SK-N-SH treated with all-trans-retinoic acid at 6 μM for 48 hours (cell line): ENCODE data around the gene MALRD1.
"Not testable (repeated sequence)": the region's sequence is repeated elsewhere in the genome, so short reads cannot be mapped to it uniquely, and the experiment has no call there.

Experiments used
- ATAC-seq: fragments of 200-7000 bp; cut with Tn5 transposase; 3 replicates; pipeline ENCODE4 v1.9.1; 2020; ENCODE audit warnings: mild to moderate bottlenecking, moderate library complexity
- ARNTL ChIP-seq: fragments of 450-650 bp; formaldehyde crosslinking; IDR thresholded peaks from 2 replicates; pipeline ENCODE4 v1.5.0; 2020; ENCODE audit warnings: low read depth, mild to moderate bottlenecking, moderate library complexity, borderline replicate concordance
- BACH2 ChIP-seq: fragments of 250-450 bp; sonication (Bioruptor Pico); IDR thresholded peaks from 2 replicates; pipeline ENCODE4 v1.9.0; 2021; ENCODE audit warnings: mild to moderate bottlenecking, borderline replicate concordance
- CSDC2 ChIP-seq: fragments of 250-450 bp; sonication (Bioruptor Pico); IDR thresholded peaks from 2 replicates; pipeline ENCODE4 v1.5.0; 2020; ENCODE audit warnings: mild to moderate bottlenecking, moderate library complexity
- ESRRG ChIP-seq: fragments of 250-450 bp; sonication (Bioruptor Pico); IDR thresholded peaks from 2 replicates; pipeline ENCODE4 v1.6.1; 2021; ENCODE audit warnings: mild to moderate bottlenecking
- ISL1 ChIP-seq: fragments of 250-450 bp; sonication (Bioruptor Pico); IDR thresholded peaks from 2 replicates; pipeline ENCODE4 v2.1.2; 2022; ENCODE audit warnings: mild to moderate bottlenecking, moderate library complexity
- OSR1 ChIP-seq: fragments of 250-450 bp; sonication (Bioruptor Pico); IDR thresholded peaks from 2 replicates; pipeline ENCODE4 v1.8.0; 2022; ENCODE audit warnings: moderate library complexity, mild to moderate bottlenecking, inconsistent platforms
- RARB ChIP-seq: fragments of 250-450 bp; sonication (Bioruptor Pico); IDR thresholded peaks from 2 replicates; pipeline ENCODE4 v1.8.0; 2021; ENCODE audit warnings: mild to moderate bottlenecking, moderate library complexity
- SNAI2 ChIP-seq: fragments of 250-450 bp; sonication (Bioruptor Pico); IDR thresholded peaks from 2 replicates; pipeline ENCODE4 v1.5.0; 2020; ENCODE audit warnings: mild to moderate bottlenecking, moderate library complexity
- TCF4 ChIP-seq: fragments of 250-450 bp; sonication (Bioruptor Pico); IDR thresholded peaks from 2 replicates; pipeline ENCODE4 v1.8.0; 2021; ENCODE audit warnings: mild to moderate bottlenecking, moderate library complexity, borderline replicate concordance
- TOX ChIP-seq: fragments of 250-450 bp; sonication (Bioruptor Pico); IDR thresholded peaks from 2 replicates; pipeline ENCODE4 v1.8.0; 2021; ENCODE audit warnings: mild to moderate bottlenecking, moderate library complexity, borderline replicate concordance
- ZC3H10 ChIP-seq: fragments of 250-450 bp; sonication (Bioruptor Pico); IDR thresholded peaks from 2 replicates; pipeline ENCODE4 v1.5.1; 2021; ENCODE audit warnings: mild to moderate bottlenecking, moderate library complexity
- ZFP3 ChIP-seq: fragments of 250-450 bp; sonication (Bioruptor Pico); IDR thresholded peaks from 2 replicates; pipeline ENCODE4 v1.5.0; 2020; ENCODE audit warnings: mild to moderate bottlenecking, moderate library complexity
- ZFP30 ChIP-seq: fragments of 450-650 bp; formaldehyde crosslinking; IDR thresholded peaks from 2 replicates; pipeline ENCODE4 v1.5.0; 2022; ENCODE audit warnings: mild to moderate bottlenecking, moderate library complexity
- ZNF565 ChIP-seq: fragments of 450-650 bp; formaldehyde crosslinking; conservative IDR thresholded peaks from 2 replicates; pipeline ENCODE4 v1.5.0; 2020; ENCODE audit warnings: low read depth, mild to moderate bottlenecking, moderate library complexity
- ZNF70 ChIP-seq: fragments of 450-650 bp; formaldehyde crosslinking; IDR thresholded peaks from 2 replicates; pipeline ENCODE4 v1.5.0; 2020; ENCODE audit warnings: mild to moderate bottlenecking, moderate library complexity
- ZNF8 ChIP-seq: fragments of 450-650 bp; formaldehyde crosslinking; IDR thresholded peaks from 2 replicates; pipeline ENCODE4 v1.5.0; 2020; ENCODE audit warnings: mild to moderate bottlenecking, moderate library complexity
- TF ChIP-seq, protein P1 (sequence below): fragments of 250-450 bp; sonication (Bioruptor Pico); IDR thresholded peaks from 2 replicates; pipeline ENCODE4 v1.5.1; 2020; ENCODE audit warnings: low read depth, mild to moderate bottlenecking, moderate library complexity
- TF ChIP-seq, protein P2 (sequence below): fragments of 250-450 bp; sonication (Bioruptor Pico); IDR thresholded peaks from 2 replicates; pipeline ENCODE4 v1.5.1; 2021; ENCODE audit warnings: mild to moderate bottlenecking, moderate library complexity
- TF ChIP-seq, protein P3 (sequence below): fragments of 250-450 bp; sonication (Bioruptor Pico); IDR thresholded peaks from 2 replicates; pipeline ENCODE4 v1.8.0; 2021; ENCODE audit warnings: low read depth, mild to moderate bottlenecking, moderate library complexity, borderline replicate concordance
- TF ChIP-seq, protein P4 (sequence below): fragments of 250-450 bp; sonication (Bioruptor Pico); IDR thresholded peaks from 2 replicates; pipeline ENCODE4 v1.8.0; 2020; ENCODE audit warnings: mild to moderate bottlenecking, moderate library complexity, borderline replicate concordance
- TF ChIP-seq, protein P5 (sequence below): fragments of 250-450 bp; sonication (Bioruptor Pico); IDR thresholded peaks from 2 replicates; pipeline ENCODE4 v1.5.0; 2020; ENCODE audit warnings: mild to moderate bottlenecking, moderate library complexity

Gene MALRD1

DNA sequence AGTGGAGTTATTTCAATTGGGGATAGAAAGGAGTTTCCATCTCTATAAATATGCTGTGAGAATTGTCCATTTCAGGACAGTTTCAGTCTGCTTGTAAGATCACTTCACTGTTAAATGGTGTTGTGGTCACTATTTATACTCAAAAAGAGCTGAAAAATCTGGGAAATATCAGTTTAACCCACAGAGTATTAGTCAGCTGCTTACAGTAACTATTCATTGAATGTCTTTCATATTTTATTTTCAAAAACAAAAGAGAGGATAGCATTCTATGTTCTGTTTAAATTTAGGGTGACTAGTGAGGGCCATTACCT is 682.3 kb downstream of the MALRD1 start:
- ATAC-seq: peak; percentile 71
- TF ChIP-seq ZNF565 (CRISPR knock-in tag) (no peak), ZFP30 (CRISPR knock-in tag) (no peak), ZNF70 (CRISPR knock-in tag) (no peak), OSR1 (no peak), ZFP3 (no peak), ISL1 (CRISPR knock-in tag) (no peak), ZNF8 (CRISPR knock-in tag) (no peak), ESRRG (CRISPR knock-in tag) (no peak), RARB (CRISPR knock-in tag) (no peak), SNAI2 (CRISPR knock-in tag) (no peak), TCF4 (no peak), BACH2 (CRISPR knock-in tag) (no peak), CSDC2 (no peak), ARNTL (CRISPR knock-in tag) (no peak), TOX (CRISPR knock-in tag) (no peak)
- TF ChIP-seq, protein P1, sequence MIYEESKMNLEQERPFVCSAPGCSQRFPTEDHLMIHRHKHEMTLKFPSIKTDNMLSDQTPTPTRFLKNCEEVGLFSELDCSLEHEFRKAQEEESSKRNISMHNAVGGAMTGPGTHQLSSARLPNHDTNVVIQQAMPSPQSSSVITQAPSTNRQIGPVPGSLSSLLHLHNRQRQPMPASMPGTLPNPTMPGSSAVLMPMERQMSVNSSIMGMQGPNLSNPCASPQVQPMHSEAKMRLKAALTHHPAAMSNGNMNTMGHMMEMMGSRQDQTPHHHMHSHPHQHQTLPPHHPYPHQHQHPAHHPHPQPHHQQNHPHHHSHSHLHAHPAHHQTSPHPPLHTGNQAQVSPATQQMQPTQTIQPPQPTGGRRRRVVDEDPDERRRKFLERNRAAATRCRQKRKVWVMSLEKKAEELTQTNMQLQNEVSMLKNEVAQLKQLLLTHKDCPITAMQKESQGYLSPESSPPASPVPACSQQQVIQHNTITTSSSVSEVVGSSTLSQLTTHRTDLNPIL (CRISPR knock-in tag): no peak
- TF ChIP-seq, protein P2, sequence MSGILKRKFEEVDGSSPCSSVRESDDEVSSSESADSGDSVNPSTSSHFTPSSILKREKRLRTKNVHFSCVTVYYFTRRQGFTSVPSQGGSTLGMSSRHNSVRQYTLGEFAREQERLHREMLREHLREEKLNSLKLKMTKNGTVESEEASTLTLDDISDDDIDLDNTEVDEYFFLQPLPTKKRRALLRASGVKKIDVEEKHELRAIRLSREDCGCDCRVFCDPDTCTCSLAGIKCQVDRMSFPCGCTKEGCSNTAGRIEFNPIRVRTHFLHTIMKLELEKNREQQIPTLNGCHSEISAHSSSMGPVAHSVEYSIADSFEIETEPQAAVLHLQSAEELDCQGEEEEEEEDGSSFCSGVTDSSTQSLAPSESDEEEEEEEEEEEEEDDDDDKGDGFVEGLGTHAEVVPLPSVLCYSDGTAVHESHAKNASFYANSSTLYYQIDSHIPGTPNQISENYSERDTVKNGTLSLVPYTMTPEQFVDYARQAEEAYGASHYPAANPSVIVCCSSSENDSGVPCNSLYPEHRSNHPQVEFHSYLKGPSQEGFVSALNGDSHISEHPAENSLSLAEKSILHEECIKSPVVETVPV (CRISPR knock-in tag): no peak
- TF ChIP-seq, protein P3, sequence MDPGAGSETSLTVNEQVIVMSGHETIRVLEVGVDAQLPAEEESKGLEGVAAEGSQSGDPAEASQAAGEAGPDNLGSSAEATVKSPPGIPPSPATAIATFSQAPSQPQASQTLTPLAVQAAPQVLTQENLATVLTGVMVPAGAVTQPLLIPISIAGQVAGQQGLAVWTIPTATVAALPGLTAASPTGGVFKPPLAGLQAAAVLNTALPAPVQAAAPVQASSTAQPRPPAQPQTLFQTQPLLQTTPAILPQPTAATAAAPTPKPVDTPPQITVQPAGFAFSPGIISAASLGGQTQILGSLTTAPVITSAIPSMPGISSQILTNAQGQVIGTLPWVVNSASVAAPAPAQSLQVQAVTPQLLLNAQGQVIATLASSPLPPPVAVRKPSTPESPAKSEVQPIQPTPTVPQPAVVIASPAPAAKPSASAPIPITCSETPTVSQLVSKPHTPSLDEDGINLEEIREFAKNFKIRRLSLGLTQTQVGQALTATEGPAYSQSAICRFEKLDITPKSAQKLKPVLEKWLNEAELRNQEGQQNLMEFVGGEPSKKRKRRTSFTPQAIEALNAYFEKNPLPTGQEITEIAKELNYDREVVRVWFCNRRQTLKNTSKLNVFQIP: no peak
- TF ChIP-seq, protein P4, sequence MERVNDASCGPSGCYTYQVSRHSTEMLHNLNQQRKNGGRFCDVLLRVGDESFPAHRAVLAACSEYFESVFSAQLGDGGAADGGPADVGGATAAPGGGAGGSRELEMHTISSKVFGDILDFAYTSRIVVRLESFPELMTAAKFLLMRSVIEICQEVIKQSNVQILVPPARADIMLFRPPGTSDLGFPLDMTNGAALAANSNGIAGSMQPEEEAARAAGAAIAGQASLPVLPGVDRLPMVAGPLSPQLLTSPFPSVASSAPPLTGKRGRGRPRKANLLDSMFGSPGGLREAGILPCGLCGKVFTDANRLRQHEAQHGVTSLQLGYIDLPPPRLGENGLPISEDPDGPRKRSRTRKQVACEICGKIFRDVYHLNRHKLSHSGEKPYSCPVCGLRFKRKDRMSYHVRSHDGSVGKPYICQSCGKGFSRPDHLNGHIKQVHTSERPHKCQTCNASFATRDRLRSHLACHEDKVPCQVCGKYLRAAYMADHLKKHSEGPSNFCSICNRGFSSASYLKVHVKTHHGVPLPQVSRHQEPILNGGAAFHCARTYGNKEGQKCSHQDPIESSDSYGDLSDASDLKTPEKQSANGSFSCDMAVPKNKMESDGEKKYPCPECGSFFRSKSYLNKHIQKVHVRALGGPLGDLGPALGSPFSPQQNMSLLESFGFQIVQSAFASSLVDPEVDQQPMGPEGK: no peak
- TF ChIP-seq, protein P5, sequence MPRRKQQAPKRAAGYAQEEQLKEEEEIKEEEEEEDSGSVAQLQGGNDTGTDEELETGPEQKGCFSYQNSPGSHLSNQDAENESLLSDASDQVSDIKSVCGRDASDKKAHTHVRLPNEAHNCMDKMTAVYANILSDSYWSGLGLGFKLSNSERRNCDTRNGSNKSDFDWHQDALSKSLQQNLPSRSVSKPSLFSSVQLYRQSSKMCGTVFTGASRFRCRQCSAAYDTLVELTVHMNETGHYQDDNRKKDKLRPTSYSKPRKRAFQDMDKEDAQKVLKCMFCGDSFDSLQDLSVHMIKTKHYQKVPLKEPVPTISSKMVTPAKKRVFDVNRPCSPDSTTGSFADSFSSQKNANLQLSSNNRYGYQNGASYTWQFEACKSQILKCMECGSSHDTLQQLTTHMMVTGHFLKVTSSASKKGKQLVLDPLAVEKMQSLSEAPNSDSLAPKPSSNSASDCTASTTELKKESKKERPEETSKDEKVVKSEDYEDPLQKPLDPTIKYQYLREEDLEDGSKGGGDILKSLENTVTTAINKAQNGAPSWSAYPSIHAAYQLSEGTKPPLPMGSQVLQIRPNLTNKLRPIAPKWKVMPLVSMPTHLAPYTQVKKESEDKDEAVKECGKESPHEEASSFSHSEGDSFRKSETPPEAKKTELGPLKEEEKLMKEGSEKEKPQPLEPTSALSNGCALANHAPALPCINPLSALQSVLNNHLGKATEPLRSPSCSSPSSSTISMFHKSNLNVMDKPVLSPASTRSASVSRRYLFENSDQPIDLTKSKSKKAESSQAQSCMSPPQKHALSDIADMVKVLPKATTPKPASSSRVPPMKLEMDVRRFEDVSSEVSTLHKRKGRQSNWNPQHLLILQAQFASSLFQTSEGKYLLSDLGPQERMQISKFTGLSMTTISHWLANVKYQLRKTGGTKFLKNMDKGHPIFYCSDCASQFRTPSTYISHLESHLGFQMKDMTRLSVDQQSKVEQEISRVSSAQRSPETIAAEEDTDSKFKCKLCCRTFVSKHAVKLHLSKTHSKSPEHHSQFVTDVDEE: no peak

DNA sequence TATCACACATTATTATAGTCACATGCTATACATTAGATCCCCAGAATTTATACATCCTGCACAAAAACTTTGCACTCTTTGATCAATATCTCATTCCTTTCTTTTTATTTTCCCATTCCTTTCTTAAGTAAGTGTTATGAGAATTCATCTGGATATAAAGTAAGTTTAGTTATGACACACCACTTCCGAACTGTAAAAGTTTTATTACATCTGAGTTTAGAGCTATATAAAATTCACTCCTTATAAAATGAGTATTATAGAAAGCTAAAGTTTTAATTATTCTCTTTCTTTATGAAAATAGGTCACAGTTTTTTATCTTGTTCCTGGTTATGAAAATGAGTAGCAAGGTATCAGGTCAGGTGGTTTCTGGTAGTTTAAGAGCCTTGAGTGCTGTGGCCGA is 683.0 kb downstream of the MALRD1 start:
- TF ChIP-seq OSR1 (no peak), ZC3H10 (CRISPR knock-in tag) (no peak), RARB (CRISPR knock-in tag) (no peak), ZFP3 (no peak), ESRRG (CRISPR knock-in tag) (no peak), BACH2 (CRISPR knock-in tag) (no peak)
- ATAC-seq: no peak

DNA sequence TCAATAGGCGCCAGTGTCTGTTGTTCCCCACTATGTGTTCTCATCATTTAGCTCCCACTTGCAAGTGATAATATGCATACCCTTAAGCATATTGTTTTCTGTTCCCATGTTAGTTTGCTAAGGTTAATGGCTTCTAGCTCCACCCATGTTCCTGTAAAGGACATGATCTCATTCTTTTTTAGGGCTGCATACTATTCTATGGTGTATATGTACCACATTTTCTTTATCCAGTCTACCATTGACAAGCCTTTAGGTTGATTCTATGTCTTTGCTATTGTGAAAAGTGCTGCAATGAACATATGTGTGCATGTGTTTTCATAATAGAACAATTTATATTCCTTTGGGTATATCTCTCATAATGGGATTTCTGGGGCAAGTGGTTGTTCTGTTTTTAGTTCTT is 689.8 kb downstream of the MALRD1 start:
- no peak for ATAC-seq
- no peak for TF ChIP-seq CSDC2
- TF ChIP-seq, protein P2 (CRISPR knock-in tag): no peak
- TF ChIP-seq ESRRG (CRISPR knock-in tag): no peak
- no peak for TF ChIP-seq ARNTL (CRISPR knock-in tag)
- TF ChIP-seq ZNF565 (CRISPR knock-in tag): no peak
- TF ChIP-seq ZNF70 (CRISPR knock-in tag): no peak
- TF ChIP-seq RARB (CRISPR knock-in tag): no peak
- peak; percentile 74 for TF ChIP-seq ZNF8 (CRISPR knock-in tag)
- TF ChIP-seq, protein P4: no peak
- TF ChIP-seq, all 23 proteins: peak for 1

DNA sequence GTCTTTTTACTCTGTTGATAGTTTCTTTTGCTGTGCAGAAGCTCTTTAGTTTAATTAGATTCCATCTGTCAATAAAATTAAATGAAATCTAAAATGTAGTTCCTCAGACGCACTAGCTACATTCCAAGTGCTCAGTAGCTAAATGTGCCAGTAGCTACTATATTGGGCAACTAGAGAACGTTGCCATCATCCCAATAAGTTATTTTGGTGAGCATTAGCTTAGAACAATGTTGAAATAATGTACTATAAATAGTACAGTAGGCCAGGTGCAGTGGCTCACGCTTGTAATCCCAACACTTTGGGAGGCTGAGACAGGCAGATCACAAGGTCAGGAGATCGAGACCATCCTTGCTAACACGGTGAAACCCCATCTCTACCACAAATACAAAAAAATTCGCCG is 690.6 kb downstream of the MALRD1 start:
- ATAC-seq: not testable (repeated sequence)

DNA sequence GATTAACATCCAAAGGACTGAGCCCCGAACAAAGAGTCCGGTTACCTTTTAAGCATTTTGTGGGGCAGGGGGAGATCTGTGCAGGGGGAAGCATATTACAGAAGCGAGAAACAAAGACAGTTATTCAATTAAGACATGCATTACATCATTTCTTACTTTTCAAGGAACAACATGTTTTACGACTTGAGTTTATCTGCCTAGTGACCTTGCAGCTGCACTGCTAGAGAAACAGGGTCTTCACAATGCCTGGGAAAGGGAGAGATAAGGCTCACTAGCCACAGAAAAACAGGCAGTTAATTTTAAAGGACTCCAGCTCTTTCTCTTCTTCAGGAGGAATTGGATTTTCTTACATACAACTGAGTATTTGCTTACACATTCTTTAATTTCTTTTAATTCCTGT is 693.5 kb downstream of the MALRD1 start:
- ATAC-seq: not testable (repeated sequence)
